ENCODE measurements around the gene CARMIL3. TPM values are rescaled to one million over a fixed set of nuclear protein-coding genes. Genes with fewer than 3 reads are reported as not detected.

CARMIL3 gene
- total and polyA plus RNA-seq, 2 experiments from 2014 or later, result 3.7 to 11.8 TPM

- Mint-ChIP-seq H3K4me3 (no peak overlapping the region), H3K27me3 (ENCODE audit: insufficient read depth, low read depth, poor library complexity) (peaks cover 4% of the 10 kb centered on the region), H3K36me3 (ENCODE audit: low read depth) (no peaks in the 10 kb centered on the region), H3K4me1 (peaks cover 5% of the 10 kb centered on the region; the same call in 2 of the 3 replicates), H3K9me3 (peaks cover 13% of the 10 kb centered on the region; the same call in 2 of the 3 replicates), H3K27ac (no peak overlapping the region)
- H4K20me1 ChIP-seq (replicated peaks; ENCODE audit: insufficient read depth), result no peaks in the 10 kb centered on the region
- no peak overlapping the region for H3K4me3 ChIP-seq
- no peak overlapping the region for H2AFZ ChIP-seq
- no peaks in the 10 kb centered on the region for H3K27me3 ChIP-seq (ENCODE audit: insufficient read depth)
- H3K4me1 ChIP-seq (ENCODE audit: insufficient read depth), result no peaks in the 10 kb centered on the region
- H3F3A ChIP-seq (replicated peaks; ENCODE audit: low read depth), result no peaks in the 10 kb centered on the region
- no peaks in the 10 kb centered on the region for H3K36me3 ChIP-seq (ENCODE audit: insufficient read depth)
- no peak overlapping the region for H3K27ac ChIP-seq (ENCODE audit: low read depth)
- no peak for DNase-seq (ENCODE audit: low spot score)
- no peak for ATAC-seq
- no peaks in the 10 kb centered on the region for H3K9me2 ChIP-seq (ENCODE audit: insufficient read depth)
- no peaks in the 10 kb centered on the region for H3K79me2 ChIP-seq (replicated peaks; ENCODE audit: insufficient read depth)
- TF ChIP-seq ZNF462 (CRISPR knock-in tag; IDR thresholded peaks at IDR 0.05), result no peak
- no peak for TF ChIP-seq EZH2phosphoT487 (IDR thresholded peaks at IDR 0.05; ENCODE audit: unreplicated experiment)
- TF ChIP-seq ZNF331 (CRISPR knock-in tag; IDR thresholded peaks at IDR 0.05; ENCODE audit: low read depth), result no peak
- TF ChIP-seq POLR2AphosphoS5 (IDR thresholded peaks at IDR 0.05; ENCODE audit: low read depth), result no peak
- TF ChIP-seq, protein P1, sequence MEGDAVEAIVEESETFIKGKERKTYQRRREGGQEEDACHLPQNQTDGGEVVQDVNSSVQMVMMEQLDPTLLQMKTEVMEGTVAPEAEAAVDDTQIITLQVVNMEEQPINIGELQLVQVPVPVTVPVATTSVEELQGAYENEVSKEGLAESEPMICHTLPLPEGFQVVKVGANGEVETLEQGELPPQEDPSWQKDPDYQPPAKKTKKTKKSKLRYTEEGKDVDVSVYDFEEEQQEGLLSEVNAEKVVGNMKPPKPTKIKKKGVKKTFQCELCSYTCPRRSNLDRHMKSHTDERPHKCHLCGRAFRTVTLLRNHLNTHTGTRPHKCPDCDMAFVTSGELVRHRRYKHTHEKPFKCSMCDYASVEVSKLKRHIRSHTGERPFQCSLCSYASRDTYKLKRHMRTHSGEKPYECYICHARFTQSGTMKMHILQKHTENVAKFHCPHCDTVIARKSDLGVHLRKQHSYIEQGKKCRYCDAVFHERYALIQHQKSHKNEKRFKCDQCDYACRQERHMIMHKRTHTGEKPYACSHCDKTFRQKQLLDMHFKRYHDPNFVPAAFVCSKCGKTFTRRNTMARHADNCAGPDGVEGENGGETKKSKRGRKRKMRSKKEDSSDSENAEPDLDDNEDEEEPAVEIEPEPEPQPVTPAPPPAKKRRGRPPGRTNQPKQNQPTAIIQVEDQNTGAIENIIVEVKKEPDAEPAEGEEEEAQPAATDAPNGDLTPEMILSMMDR (conservative IDR thresholded peaks at IDR 0.05; ENCODE audit: low read depth in 2 of 2), result no peak
- TF ChIP-seq STAT1 (IDR thresholded peaks at IDR 0.05; ENCODE audit: unreplicated experiment), result no peak
- TF ChIP-seq, protein P2, sequence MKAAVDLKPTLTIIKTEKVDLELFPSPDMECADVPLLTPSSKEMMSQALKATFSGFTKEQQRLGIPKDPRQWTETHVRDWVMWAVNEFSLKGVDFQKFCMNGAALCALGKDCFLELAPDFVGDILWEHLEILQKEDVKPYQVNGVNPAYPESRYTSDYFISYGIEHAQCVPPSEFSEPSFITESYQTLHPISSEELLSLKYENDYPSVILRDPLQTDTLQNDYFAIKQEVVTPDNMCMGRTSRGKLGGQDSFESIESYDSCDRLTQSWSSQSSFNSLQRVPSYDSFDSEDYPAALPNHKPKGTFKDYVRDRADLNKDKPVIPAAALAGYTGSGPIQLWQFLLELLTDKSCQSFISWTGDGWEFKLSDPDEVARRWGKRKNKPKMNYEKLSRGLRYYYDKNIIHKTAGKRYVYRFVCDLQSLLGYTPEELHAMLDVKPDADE (IDR thresholded peaks at IDR 0.05), result no peak
- TF ChIP-seq JUNB (IDR thresholded peaks at IDR 0.05; ENCODE audit: unreplicated experiment), result no peak
- no peak for TF ChIP-seq ZNF114 (CRISPR knock-in tag; IDR thresholded peaks at IDR 0.05)
- no peak for TF ChIP-seq EZH2 (IDR thresholded peaks at IDR 0.05; ENCODE audit: low read depth, unreplicated experiment)
- TF ChIP-seq REST (IDR thresholded peaks at IDR 0.05; ENCODE audit: unreplicated experiment), result no peak
- no peak for TF ChIP-seq CREB1 (CRISPR knock-in tag; IDR thresholded peaks at IDR 0.05; ENCODE audit: low read depth)
- TF ChIP-seq NANOG (IDR thresholded peaks at IDR 0.05; ENCODE audit: borderline replicate concordance), result no peak
- H3K4me2 ChIP-seq, result no peak overlapping the region
Observed at GRCh38 chr14:24011051-24011450, 40.8 kb upstream of the CARMIL3 start.
